Endodermal cell (in vitro differentiated cells): ENCODE measurements around the gene MAPK1IP1L. TPM values are rescaled to one million over a fixed set of nuclear protein-coding genes. Genes with fewer than 3 reads are reported as not detected.
A peak's percentile ranks its signal among the peaks of the same experiment; 100 is the strongest.

ENCODE experiments used
- DNase-seq: peaks from one replicate; pipeline ENCODE4 v3.0.0-alpha.2; 2017
- H3K27ac ChIP-seq: 2 replicates; pipeline ENCODE4 v1.5.1; 2013; ENCODE audit warnings: mild to moderate bottlenecking, low read depth, low read length, moderate library complexity
- H3K27me3 ChIP-seq: 2 replicates; pipeline ENCODE4 v1.6.1; 2013; ENCODE audit warnings: mild to moderate bottlenecking, low read length, moderate library complexity; ENCODE audit not compliant: insufficient read depth, control insufficient read depth, poor library complexity, severe bottlenecking
- H3K36me3 ChIP-seq: 2 replicates; pipeline ENCODE4 v1.7.0; 2013; ENCODE audit warnings: mild to moderate bottlenecking, low read length, moderate library complexity; ENCODE audit not compliant: control insufficient read depth, insufficient read depth
- H3K4me1 ChIP-seq: one replicate; pipeline ENCODE4 v1.7.0; 2013; ENCODE audit warnings: low read length; ENCODE audit not compliant: control insufficient read depth, insufficient read depth
- H3K4me3 ChIP-seq: 2 replicates; pipeline ENCODE4 v1.5.1; 2013; ENCODE audit warnings: mild to moderate bottlenecking, low read length, moderate library complexity
- H3K9ac ChIP-seq: 2 replicates; pipeline ENCODE4 v1.6.1; 2013; ENCODE audit warnings: mild to moderate bottlenecking, low read length, moderate library complexity; ENCODE audit not compliant: poor library complexity, severe bottlenecking; ENCODE audit errors: extremely low read depth
- H3K9me3 ChIP-seq: 2 replicates; pipeline ENCODE4 v1.6.1; 2013; ENCODE audit warnings: mild to moderate bottlenecking, low read length, moderate library complexity; ENCODE audit not compliant: control insufficient read depth
- H3K27ac Mint-ChIP-seq: 2 replicates; pipeline ENCODE4 v1.8.0; 2020; ENCODE audit warnings: mixed read lengths
- H3K27me3 Mint-ChIP-seq: 2 replicates; pipeline ENCODE4 v1.8.0; 2021; ENCODE audit warnings: mild to moderate bottlenecking, mixed read lengths; ENCODE audit not compliant: insufficient read depth
- H3K36me3 Mint-ChIP-seq: 2 replicates; pipeline ENCODE4 v1.8.0; 2020; ENCODE audit warnings: low read depth, mixed read lengths
- H3K4me1 Mint-ChIP-seq: 2 replicates; pipeline ENCODE4 v1.8.0; 2020; ENCODE audit warnings: mixed read lengths
- H3K4me3 Mint-ChIP-seq: 2 replicates; pipeline ENCODE4 v1.8.0; 2020; ENCODE audit warnings: mild to moderate bottlenecking, moderate library complexity, mixed read lengths
- H3K9me3 Mint-ChIP-seq: 2 replicates; pipeline ENCODE4 v1.8.0; 2020; ENCODE audit warnings: mild to moderate bottlenecking, mixed read lengths
- CTCF ChIP-seq: fragments of 200-600 bp; sonication (generic); conservative IDR thresholded peaks from 2 replicates; pipeline ENCODE4 v1.5.0; 2021; ENCODE audit warnings: antibody characterized with exemption, mild to moderate bottlenecking
- WGBS, 2 experiments: methylation state at CpG; one replicate each; pipeline versions ENCODE4 v1.1.5 to v1.1.7; 2013; ENCODE audit warnings: missing lambda C conversion rate in 2 of 2, mixed read lengths in 1 of 2; ENCODE audit not compliant: insufficient coverage in 1 of 2, insufficient read length in 1 of 2; 5-methylcytosine and 5-hydroxymethylcytosine counted together
- total RNA-seq, 2 donors: library from RNA; stranded (reverse); fragmentation: NEBNext Ultra II Directional in 1 of 2; extraction: Animal tissue kit (Norgen Biotek cat#: 25700) in 1 of 2; gene quantifications; 2 replicates in 1 of 2; 3 replicates in 1 of 2; pipeline ENCODE4 v1.2.1, GENCODE V29; 2021

MAPK1IP1L gene
- total RNA-seq, 2 donors from 2014 or later: 122 to 153 TPM

GRCh38 chr14:55026793-55027561 lies 24.5 kb upstream of the MAPK1IP1L start, which contains the start of the genes SOCS4 and WDHD1:
SOCS4 (plus strand) TSS chr14:55027236; CDS start chr14:55043042, 15,806 bp downstream.
WDHD1 (minus strand) TSS chr14:55027099; CDS start chr14:55026787, 312 bp downstream.
- Histone ChIP-seq H3K27me3 (no peaks in the 10 kb centered on the region), H3K4me1 (peaks cover 3% of the 10 kb centered on the region), H3K4me3 (peak within 1 kb of the TSS; percentile 92), H3K36me3 (peaks cover 13% of the 10 kb centered on the region), H3K9ac (peak within 1 kb of the TSS; percentile 89), H3K27ac (peak within 1 kb of the TSS; percentile 90), H3K9me3 (no peaks in the 10 kb centered on the region)
- Mint-ChIP-seq H3K36me3 (peaks cover 21% of the 10 kb centered on the region), H3K4me3 (peak within 1 kb of the TSS; percentile 90), H3K4me1 (peaks cover 62% of the 10 kb centered on the region), H3K27ac (peak within 1 kb of the TSS; percentile 89), H3K9me3 (no peaks in the 10 kb centered on the region), H3K27me3 (no peaks in the 10 kb centered on the region)
- TF ChIP-seq CTCF: peak; percentile 12
- 0% methylated on average over 10 to 56 of the region's 56 CpGs for WGBS, 2 experiments
- DNase-seq: peak; percentile 98

- Histone ChIP-seq H3K4me1 (peaks cover 3% of the 10 kb centered on the region), H3K36me3 (peaks cover 21% of the 10 kb centered on the region), H3K27me3 (no peaks in the 10 kb centered on the region), H3K9me3 (no peaks in the 10 kb centered on the region), H3K9ac (peak overlapping the region; percentile 89), H3K27ac (no peak overlapping the region), H3K4me3 (peak overlapping the region; percentile 92)
- Mint-ChIP-seq H3K4me1 (peaks cover 60% of the 10 kb centered on the region), H3K9me3 (no peaks in the 10 kb centered on the region), H3K27ac (peak overlapping the region; percentile 89), H3K36me3 (peaks cover 17% of the 10 kb centered on the region), H3K27me3 (no peaks in the 10 kb centered on the region), H3K4me3 (peak overlapping the region; percentile 90)
- no peak for TF ChIP-seq CTCF
- WGBS, 2 experiments: 2 to 3% methylated on average over 6 to 8 of the region's 8 CpGs
- DNase-seq: no peak
Measured at GRCh38 chr14:55028066-55028465, 23.4 kb upstream of the MAPK1IP1L start.

- H3K27ac Mint-ChIP-seq: no peak overlapping the region
- no peak overlapping the region for H3K27ac ChIP-seq
Measured at GRCh38 chr14:55028476-55028875, 23.0 kb upstream of the MAPK1IP1L start.

More at GRCh38 chr14:55028476-55028875, 23.0 kb upstream of the MAPK1IP1L start:
- WGBS, 2 experiments: 66 to 71% methylated on average over 3 to 4 of the region's 4 CpGs
- Histone ChIP-seq H3K4me3 (peak overlapping the region; percentile 92), H3K9ac (peak overlapping the region; percentile 89), H3K27me3 (no peaks in the 10 kb centered on the region), H3K36me3 (peaks cover 21% of the 10 kb centered on the region), H3K9me3 (no peaks in the 10 kb centered on the region), H3K4me1 (peaks cover 3% of the 10 kb centered on the region)
- no peaks in the 10 kb centered on the region for H3K27me3 Mint-ChIP-seq
- peak overlapping the region; percentile 90 for H3K4me3 Mint-ChIP-seq
- no peaks in the 10 kb centered on the region for H3K9me3 Mint-ChIP-seq
- DNase-seq: no peak
- peaks cover 16% of the 10 kb centered on the region for H3K36me3 Mint-ChIP-seq
- TF ChIP-seq CTCF: no peak
- peaks cover 55% of the 10 kb centered on the region for H3K4me1 Mint-ChIP-seq
